SJSA1 (cell line): ENCODE results near the gene WWOX. TPM values are rescaled to one million over a fixed set of nuclear protein-coding genes. Genes with fewer than 3 reads are reported as not detected.

ENCODE experiments used
- DNase-seq, 2 experiments: peaks; one replicate each; pipeline ENCODE4 v3.0.0-alpha.2; 2015 to 2020; ENCODE audit warnings: low spot score in 2 of 2, low read depth in 1 of 2
- H3K27ac ChIP-seq: fragments of 250-450 bp; sonication (Bioruptor Pico); 2 replicates; pipeline ENCODE4 v1.5.1; 2020; ENCODE audit warnings: mild to moderate bottlenecking, moderate library complexity
- H3K27me3 ChIP-seq: fragments of 250-450 bp; sonication (Bioruptor Pico); replicated peaks from 2 replicates; pipeline ENCODE4 v1.5.1; 2020; ENCODE audit warnings: mild to moderate bottlenecking, moderate library complexity
- H3K36me3 ChIP-seq: fragments of 250-450 bp; sonication (Bioruptor Pico); 2 replicates; pipeline ENCODE4 v1.5.1; 2020; ENCODE audit warnings: mild to moderate bottlenecking
- H3K4me1 ChIP-seq: fragments of 250-450 bp; sonication (Bioruptor Pico); replicated peaks from 2 replicates; pipeline ENCODE4 v1.6.1; 2021; ENCODE audit warnings: mild to moderate bottlenecking
- H3K4me3 ChIP-seq: fragments of 250-450 bp; sonication (Bioruptor Pico); 2 replicates; pipeline ENCODE4 v1.5.1; 2020; ENCODE audit warnings: mild to moderate bottlenecking
- H3K9me3 ChIP-seq: fragments of 250-450 bp; sonication (Bioruptor Pico); replicated peaks from 2 replicates; pipeline ENCODE4 v1.5.1; 2020; ENCODE audit warnings: mild to moderate bottlenecking
- total RNA-seq: library from RNA; depleted of rRNA; stranded (reverse); fragments of >200 nt; shearing (Covaris generic); gene quantifications from 2 replicates; pipeline ENCODE4 v1.2.3, GENCODE V29; 2014

Gene WWOX
- total RNA-seq, 1 experiment from 2014 or later, result 13.4 TPM

DNA sequence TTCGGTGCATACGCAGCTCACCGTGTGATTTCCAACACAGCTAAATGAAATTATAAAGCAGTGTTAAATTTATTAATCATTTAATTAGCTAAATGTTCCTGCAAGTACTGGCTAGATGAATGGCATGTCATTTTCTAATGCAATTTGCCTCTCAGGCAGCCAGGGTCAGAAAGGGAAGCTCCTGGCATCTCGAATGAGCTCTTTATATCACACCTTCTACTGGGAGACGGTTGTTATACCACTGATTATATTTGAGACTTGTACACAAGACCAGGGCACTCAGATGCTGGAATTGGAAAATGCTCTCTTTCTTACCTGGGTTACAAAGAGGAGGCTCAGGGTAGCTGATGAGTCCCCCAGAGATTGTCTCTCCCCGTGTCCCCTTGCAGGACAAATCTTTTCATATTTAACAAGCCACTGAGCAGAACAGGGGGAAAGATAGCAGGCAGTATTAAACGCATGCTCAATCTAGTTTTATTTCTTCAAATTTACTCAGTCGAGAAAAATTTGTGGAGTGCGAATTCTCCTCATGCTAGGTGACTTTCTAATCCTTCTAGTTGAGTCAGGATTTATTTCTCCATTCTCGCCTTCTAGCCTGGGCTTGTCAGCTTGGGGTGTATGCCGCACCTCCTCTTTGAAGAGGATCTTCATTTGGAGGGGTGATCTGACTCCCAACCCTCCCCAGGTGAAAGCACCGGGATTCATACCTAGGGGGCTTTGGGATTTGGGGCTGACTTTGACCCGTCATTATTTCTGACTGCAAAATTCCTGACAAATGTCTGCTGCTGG, 1060.0 kb downstream of the WWOX start:
- H3K9me3 ChIP-seq, result no peaks in the 10 kb centered on the region
- H3K4me3 ChIP-seq, result no peak overlapping the region
- no peaks in the 10 kb centered on the region for H3K36me3 ChIP-seq
- H3K27ac ChIP-seq, result no peak overlapping the region
- peaks cover 13% of the 10 kb centered on the region for H3K4me1 ChIP-seq
- no peak for DNase-seq
- H3K27me3 ChIP-seq, result no peaks in the 10 kb centered on the region

DNA sequence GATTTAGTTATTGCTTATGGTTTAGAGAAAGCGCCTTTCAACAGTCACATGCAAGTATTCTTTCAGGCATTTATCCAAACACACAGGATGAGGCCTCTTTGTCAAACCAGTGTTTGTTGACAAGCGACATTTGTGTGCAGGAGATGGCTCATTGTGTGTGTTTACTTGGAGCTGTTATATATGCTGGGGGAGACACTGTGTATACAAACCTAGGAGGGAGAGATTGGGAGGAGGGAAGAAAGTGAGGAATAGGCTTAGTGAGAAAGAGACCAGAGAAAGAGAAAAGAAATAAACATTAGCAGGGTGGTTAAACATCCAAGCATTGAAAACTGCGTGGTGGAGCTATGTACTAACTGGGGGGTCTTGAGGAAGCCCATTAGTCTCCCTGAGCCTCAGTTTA, 1063.5 kb downstream of the WWOX start:
- DNase-seq, result peak in 1 of 2 experiments; percentile 62
- Histone ChIP-seq H3K36me3 (no peaks in the 10 kb centered on the region), H3K9me3 (no peaks in the 10 kb centered on the region; the same call in 1 of the 2 replicates), H3K4me3 (no peak overlapping the region), H3K4me1 (peaks cover 13% of the 10 kb centered on the region), H3K27me3 (no peaks in the 10 kb centered on the region), H3K27ac (no peak overlapping the region)

DNA sequence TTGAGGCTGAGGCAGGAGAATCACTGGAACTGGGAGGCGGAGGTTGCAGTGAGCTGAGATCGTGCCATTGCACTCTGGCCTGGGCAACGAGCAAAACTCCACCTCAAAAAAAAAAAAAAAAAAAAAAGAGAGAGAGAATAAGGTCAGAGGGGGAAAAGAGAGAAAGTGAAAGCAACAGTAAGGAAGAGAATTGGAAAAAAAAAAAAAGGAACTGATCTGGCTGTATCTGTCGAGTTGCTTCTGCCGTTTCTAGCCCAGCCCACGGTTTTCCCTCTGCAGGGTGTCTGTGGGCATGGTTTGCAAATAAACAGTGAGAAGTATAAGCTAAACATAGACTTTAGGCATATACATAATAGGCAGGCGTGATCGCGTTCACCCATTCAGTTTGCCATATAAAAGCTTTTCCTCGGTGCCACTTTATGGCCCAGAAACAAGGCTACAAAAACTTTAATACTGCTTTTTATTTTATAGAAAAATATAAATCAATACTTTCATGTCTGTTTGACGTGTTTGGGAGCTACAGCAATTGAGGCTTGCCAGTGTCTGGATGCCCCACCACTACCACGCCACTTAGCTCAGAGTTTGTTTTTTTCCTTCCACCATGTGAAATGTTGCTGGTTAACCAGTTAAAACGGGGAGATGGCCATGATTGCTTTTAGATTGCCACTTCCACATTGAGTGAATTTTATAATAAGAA, 1064.4 kb downstream of the WWOX start:
- H3K4me3 ChIP-seq, result no peak overlapping the region
- H3K4me1 ChIP-seq, result peaks cover 13% of the 10 kb centered on the region
- no peaks in the 10 kb centered on the region for H3K27me3 ChIP-seq
- H3K36me3 ChIP-seq, result no peaks in the 10 kb centered on the region
- H3K9me3 ChIP-seq, result no peaks in the 10 kb centered on the region; the same call in 1 of the 2 replicates
- H3K27ac ChIP-seq, result no peak overlapping the region
- peak in 1 of 2 experiments; percentile 35 for DNase-seq

DNA sequence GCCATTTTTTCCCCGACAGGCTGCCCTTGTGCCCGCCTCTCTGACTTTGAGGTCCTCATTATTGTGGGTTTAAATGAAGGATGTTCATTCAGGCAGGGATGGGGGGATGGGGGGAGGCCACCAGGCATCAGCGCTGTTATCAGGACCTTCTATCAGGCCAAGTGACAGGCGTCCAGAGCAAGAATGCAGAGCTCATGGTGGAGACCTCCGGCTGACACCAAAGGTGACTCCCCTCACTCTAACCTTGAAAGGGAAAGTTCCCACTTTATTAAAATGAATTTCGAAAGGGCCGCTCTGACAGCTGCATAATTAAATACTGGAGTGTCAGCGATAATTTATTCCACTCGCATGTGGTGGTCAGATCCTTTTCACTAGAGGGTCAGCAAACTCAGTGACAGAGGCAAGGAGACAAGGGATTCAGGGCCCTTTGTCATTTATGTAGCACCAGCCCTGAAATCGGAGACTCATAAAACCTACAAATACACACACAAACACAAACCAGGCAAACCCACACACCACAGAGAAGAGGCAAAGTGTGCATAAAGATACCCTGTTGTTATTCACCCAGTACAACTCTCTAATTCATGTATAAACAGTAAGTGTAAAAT, 1065.0 kb downstream of the WWOX start:
- peaks cover 13% of the 10 kb centered on the region for H3K4me1 ChIP-seq
- no peak overlapping the region for H3K27ac ChIP-seq
- no peak overlapping the region for H3K4me3 ChIP-seq
- H3K36me3 ChIP-seq, result no peaks in the 10 kb centered on the region
- DNase-seq, result no peak
- no peaks in the 10 kb centered on the region for H3K27me3 ChIP-seq
- H3K9me3 ChIP-seq, result no peaks in the 10 kb centered on the region; the same call in 1 of the 2 replicates

DNA sequence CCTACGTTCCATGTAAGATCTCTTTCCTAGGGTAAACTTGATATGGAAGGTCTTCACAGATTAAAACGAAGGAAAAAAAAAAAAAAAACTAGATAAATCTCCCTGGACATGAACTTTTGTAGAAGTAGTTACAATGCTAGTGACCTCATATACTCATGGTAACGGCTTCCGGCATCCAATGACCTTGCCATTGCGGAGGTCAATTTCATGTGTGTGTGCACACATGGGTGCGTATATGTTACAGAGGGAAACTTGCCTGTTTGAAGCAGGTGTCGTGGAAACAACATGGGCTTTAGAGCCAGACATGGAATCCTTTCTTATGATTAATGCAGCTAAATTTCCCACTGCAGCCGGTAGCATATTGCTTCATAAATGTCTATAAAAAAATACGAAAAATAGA, 1065.6 kb downstream of the WWOX start:
- no peak for DNase-seq
- Histone ChIP-seq H3K4me1 (peaks cover 13% of the 10 kb centered on the region), H3K9me3 (no peaks in the 10 kb centered on the region; the same call in 1 of the 2 replicates), H3K27me3 (no peaks in the 10 kb centered on the region), H3K4me3 (no peak overlapping the region), H3K27ac (no peak overlapping the region), H3K36me3 (no peaks in the 10 kb centered on the region)

DNA sequence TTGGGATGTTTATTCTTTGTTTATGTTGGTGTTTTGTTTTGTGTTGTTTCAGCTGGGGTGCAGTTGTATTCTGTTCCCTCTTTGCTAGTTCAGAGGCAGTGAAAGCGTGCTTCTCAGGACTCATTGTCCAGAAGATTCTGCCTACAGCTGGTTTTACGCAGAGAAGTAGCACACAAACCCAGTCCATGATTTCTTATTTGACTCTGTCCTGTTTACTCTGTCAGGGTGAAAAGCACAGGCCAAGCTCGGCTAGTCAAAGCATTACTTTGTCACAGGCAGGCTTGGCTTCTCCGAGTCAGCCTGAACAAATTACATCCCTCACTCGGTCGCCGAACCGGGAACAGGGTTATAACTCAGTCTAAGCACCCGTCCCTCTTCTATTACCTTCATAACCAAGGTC, 1066.1 kb downstream of the WWOX start:
- no peak for DNase-seq
- H3K4me3 ChIP-seq, result no peak overlapping the region
- peaks cover 13% of the 10 kb centered on the region for H3K4me1 ChIP-seq
- no peaks in the 10 kb centered on the region for H3K27me3 ChIP-seq
- H3K27ac ChIP-seq, result no peak overlapping the region
- H3K9me3 ChIP-seq, result no peaks in the 10 kb centered on the region; the same call in 1 of the 2 replicates
- H3K36me3 ChIP-seq, result no peaks in the 10 kb centered on the region

DNA sequence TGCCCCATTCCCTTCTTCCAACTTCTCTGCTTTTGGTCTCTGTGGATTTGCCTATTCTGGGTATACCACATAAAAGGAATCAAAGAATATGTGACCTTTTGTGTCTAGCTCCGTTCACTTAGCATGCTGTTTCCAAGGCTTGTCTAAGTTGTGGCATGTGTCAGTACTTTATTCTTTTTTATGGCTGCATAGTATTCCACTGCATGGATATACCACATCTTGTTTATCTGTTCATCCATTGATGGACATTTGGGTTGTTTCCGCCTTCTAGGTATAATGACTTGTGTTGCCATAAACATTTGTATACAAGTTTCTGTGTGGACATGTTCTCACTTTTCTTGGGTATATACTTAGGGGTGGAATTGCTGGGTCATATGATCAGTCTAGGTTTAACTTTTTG, 1068.4 kb downstream of the WWOX start:
- no peak overlapping the region for H3K27ac ChIP-seq
- H3K4me3 ChIP-seq, result no peak overlapping the region
- no peaks in the 10 kb centered on the region for H3K27me3 ChIP-seq
- no peak for DNase-seq
- no peaks in the 10 kb centered on the region; the same call in 1 of the 2 replicates for H3K9me3 ChIP-seq
- peaks cover 8% of the 10 kb centered on the region for H3K4me1 ChIP-seq
- no peaks in the 10 kb centered on the region for H3K36me3 ChIP-seq

DNA sequence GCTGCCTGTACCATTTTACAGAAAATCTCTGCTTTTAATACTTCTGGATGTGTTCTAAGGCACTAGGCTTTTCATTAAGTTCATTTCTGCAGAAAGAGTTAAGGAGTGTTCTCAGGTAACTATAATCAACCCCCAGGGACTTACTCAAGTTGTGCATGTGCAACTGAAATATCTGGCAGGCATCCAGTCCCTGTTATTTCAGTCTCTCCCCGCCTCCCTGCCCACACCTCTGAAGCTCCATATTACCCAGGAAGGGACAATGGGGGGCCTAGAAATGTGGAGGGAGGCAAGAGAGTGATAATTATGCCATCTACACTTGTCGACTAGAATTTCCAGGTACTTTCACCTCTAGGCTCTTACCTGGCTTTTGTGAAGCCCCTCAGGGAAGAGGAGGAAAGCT, 1068.9 kb downstream of the WWOX start:
- no peaks in the 10 kb centered on the region; the same call in 1 of the 2 replicates for H3K9me3 ChIP-seq
- peaks cover 6% of the 10 kb centered on the region; the same call in 1 of the 2 replicates for H3K4me1 ChIP-seq
- H3K27ac ChIP-seq, result no peak overlapping the region
- no peaks in the 10 kb centered on the region for H3K27me3 ChIP-seq
- H3K4me3 ChIP-seq, result no peak overlapping the region
- no peaks in the 10 kb centered on the region for H3K36me3 ChIP-seq
- DNase-seq, result no peak

DNA sequence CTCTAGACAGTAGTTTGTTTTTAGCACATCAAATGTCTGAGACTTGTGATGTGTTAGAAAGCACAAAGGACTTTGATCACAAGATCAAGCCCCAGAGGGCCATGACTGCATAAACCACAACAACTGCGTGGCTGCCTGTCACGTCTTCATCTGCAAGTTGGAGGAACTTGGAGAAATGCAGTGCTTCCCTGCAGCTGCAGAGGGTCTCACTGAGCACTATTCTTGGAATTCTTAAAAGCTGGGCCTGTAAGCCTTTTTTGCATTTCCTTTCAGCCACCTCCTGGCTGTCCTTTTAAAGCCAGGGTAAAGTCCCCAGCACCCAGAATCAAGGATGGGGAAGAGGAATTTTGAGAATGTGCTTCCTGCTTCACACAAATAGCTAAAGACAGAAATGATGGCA, 1069.8 kb downstream of the WWOX start:
- H3K27me3 ChIP-seq, result no peaks in the 10 kb centered on the region
- no peaks in the 10 kb centered on the region for H3K36me3 ChIP-seq
- H3K4me3 ChIP-seq, result no peak overlapping the region
- H3K27ac ChIP-seq, result no peak overlapping the region
- H3K9me3 ChIP-seq, result no peaks in the 10 kb centered on the region; the same call in 1 of the 2 replicates
- no peak for DNase-seq
- peaks cover 2% of the 10 kb centered on the region; the same call in 1 of the 2 replicates for H3K4me1 ChIP-seq

DNA sequence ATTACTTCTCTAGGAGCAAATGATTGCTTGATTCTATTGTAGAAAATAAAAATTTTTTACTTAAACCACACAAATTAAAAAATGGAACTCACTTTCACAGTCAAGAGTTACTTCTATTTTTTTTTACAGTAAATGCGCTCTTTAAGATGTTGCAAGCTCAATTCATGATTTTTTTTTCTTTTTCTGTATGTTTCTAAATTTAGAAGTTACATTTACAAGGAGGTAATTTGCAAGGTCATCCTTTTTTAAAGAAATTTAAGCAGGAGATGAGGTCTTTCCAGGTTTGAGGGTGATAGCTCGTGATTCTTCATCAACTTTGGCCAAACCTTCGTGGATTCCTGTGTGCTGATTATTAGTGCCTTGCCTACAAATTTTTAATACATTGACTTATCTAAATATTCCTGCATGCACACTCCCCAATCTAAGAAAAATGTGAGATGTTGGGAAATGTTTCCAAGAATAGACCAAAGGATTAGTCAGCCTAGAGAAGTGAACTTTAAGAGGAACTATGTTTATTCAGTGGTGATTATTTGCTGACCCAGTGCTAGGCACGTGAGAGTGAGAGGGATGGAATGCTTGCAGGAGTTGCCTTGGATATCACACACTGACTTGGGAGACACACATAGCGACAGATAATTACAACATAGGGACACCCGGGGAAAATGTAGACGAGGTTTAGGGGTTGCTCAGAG, 1071.2 kb downstream of the WWOX start:
- Histone ChIP-seq H3K27ac (no peak overlapping the region), H3K36me3 (no peaks in the 10 kb centered on the region), H3K9me3 (no peaks in the 10 kb centered on the region; the same call in 1 of the 2 replicates), H3K4me1 (no peaks in the 10 kb centered on the region), H3K27me3 (no peaks in the 10 kb centered on the region), H3K4me3 (no peak overlapping the region)
- DNase-seq, result no peak

DNA sequence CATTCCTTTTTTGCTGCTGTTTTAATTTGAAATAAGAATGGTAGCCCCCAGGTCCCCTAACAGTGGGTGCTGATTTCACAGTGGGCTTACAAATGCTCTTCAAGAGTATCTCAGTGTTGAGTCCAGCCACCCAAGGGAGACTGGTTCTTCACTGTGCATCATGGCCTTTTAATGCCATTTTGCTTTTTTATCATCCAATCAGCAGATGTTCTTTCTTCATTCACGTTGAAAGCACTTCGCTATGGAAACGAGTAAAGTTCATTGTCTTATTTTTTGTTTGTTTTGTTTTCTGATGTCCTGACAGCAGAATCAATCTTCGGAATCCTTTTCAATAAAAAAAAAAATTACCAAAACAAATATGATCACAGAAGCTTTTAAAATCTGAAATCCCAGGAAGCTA, 1072.0 kb downstream of the WWOX start:
- peaks cover 5% of the 10 kb centered on the region; the same call in 1 of the 2 replicates for H3K9me3 ChIP-seq

DNA sequence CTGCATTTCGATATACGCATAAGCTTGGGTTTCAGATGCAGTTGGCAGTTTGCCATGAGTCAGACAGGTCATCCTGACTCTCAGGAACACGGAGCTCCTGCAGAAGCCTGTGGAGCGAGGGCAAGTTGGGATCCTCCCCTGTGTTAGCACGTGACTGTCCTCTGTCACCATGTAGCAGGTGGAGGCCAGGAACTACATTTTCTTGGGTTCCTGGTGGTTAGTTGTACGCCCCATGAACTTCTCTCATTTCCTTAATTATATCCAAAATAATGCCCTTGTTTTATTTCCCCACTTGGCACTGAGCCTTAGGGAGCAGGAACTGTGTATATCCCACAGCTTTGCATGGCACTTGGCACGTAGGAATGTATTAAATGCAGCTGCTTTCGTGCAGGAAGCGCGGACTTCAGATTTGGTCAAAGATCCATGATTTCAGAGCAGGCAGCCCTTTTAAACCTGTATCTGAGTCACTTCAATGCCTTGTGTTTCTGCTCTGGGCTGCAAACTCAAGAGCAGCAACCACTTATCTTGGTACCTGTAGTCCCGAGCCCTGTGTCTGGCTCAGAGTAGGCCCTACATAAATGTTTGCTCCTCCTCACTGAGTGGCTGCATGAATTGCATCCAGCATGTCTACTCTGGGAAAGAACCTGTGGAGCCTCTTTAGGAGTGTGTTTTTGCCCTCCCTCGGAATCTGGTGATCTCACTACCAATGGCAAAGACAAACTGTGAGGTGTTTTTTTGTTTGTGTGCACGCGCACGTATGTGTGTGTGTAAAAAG, 1072.7 kb downstream of the WWOX start:
- no peak for DNase-seq
- Histone ChIP-seq H3K36me3 (no peaks in the 10 kb centered on the region), H3K9me3 (peaks cover 5% of the 10 kb centered on the region; the same call in 1 of the 2 replicates), H3K4me1 (no peaks in the 10 kb centered on the region), H3K4me3 (no peak overlapping the region), H3K27me3 (no peaks in the 10 kb centered on the region), H3K27ac (no peak overlapping the region)

More for the DNA sequence above, 1072.0 kb downstream of the WWOX start:
- H3K36me3 ChIP-seq, result no peaks in the 10 kb centered on the region
- no peak overlapping the region for H3K27ac ChIP-seq
- H3K27me3 ChIP-seq, result no peaks in the 10 kb centered on the region
- no peak for DNase-seq
- H3K4me3 ChIP-seq, result no peak overlapping the region
- no peaks in the 10 kb centered on the region for H3K4me1 ChIP-seq
